OCI-LY1 (cell line): ENCODE results near the gene KIRREL3.

Experiments
- CTCF ChIP-seq: fragments of 200-600 bp; sonication (generic), shearing (Covaris generic); IDR thresholded peaks from 2 replicates; pipeline ENCODE4 v1.5.1; 2017; ENCODE audit warnings: mild to moderate bottlenecking, antibody characterized with exemption, low read length, moderate library complexity, mixed read lengths
- EZH2 ChIP-seq: fragments of 200-600 bp; sonication (generic), shearing (Covaris generic); IDR thresholded peaks from 2 replicates; pipeline ENCODE4 v1.8.0; 2017; ENCODE audit warnings: borderline replicate concordance, mixed run types, mild to moderate bottlenecking, antibody characterized with exemption, low read length, moderate library complexity, mixed read lengths

- TF ChIP-seq CTCF (no peak), EZH2 (no peak)
These were observed 509.5 kb downstream of the KIRREL3 start for GRCh38 chr11:126491092-126491491.
